ENCODE data around the gene DHRSX.
"Not testable (repeated sequence)": the region's sequence is repeated elsewhere in the genome, so short reads cannot be mapped to it uniquely, and the experiment has no call there.

The DHRSX gene

DNA sequence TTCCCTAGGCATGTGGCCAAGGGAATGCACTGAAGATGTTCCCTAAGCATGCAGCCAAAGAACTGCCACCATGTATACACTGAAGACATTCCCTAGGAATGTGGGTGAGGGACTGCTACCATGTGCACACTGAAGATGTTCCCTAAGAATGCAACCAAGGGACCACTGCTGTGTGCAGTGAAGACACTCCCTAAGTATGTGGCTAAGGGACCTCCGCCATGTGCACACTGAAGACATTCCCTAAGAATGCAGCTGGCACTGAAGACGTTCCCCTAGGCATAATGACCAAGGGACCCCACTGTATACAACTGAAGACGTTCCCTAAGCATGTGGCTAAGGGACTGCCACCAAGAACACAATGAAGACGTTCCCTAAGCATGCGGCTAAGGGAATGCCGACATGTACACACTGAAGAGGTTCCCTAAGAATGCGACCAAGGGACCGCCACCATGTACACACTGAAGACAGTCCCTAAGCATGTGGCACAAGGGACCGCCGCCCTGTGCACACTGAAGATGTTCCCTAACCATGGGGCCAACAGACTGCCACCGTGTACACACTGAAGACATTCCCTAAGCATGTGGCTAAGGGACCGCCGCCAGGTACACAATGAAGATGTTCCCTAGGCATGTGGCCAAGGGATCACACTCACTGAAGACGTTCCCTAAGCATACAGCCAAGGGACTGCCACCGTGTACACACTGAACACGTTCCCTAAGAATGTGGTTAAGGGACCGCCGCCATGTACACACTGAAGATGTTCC, 25.6 kb downstream of the DHRSX start:
- DNase-seq (ENCODE audit: low read depth in 2 of 2), result no peak

DNA sequence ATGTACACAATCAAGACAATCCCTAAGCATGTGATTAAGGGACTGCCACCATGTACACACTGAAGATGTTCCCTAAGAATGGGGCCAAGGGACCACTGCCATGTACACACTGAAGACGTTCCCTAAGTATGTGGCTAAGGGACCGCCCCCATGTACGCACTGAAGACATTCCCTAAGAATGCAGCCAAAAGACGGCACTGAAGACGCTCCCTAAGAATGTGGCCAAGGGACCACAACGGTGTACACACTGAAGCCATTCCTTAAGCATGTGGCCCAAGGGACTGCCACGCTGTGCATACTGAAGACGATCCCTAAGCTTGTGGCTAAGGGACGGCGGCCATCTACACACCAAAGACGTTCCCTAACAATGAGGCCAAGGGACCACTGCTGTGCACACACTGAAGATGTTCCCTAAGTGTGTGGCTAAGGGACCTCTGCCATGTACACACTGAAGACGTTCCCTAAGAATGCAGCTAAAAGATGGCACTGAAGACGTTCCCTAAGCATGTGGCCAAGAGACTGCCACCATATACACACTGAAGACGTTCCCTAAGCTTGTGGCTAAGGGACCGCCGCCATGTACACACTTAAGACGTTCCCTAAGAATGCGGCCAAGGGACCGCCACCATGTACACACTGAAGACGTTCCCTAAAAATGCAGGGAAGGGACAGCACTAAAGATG, 26.4 kb downstream of the DHRSX start:
- no peak for DNase-seq (ENCODE audit: low read depth in 2 of 2)

DNA sequence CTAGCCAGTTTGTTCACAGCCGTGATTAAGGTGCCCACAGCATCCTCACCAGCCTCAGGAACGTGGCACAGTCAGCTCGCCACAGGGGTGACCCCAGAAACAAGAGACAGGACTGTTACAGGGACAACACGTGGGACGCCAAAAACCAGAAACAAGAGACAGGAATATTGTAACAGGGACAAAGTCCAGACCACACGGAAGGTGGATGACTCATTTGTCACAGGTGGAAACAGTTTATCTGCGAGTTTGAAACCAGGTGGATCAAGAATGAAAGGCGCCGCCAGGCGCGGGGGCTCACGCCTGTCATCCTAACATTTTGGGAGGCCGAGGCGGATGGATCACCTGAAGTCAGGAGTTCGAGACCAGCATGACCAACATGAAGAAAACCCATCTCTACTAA, 27.7 kb downstream of the DHRSX start:
- not testable (repeated sequence) for DNase-seq (ENCODE audit: low read depth in 2 of 2)

DNA sequence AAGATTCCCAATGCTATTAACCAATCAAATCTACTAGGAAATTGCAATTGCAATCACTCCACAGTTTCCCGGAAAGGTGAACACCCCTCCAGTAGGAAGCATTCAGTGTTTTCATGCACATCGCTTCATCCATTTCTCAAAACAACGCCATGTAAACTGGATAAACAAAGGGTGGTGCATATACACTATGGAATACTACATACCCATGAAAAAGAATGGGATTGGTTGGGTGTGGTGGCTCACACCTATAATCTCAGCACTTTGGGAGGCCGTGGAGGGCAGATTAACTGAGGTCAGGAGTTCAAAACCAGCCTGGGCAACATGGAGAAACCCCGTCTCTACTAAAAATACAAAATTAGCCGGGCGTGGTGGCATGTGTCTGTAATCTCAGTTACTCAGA, 29.1 kb downstream of the DHRSX start:
- DNase-seq (ENCODE audit: low read depth in 2 of 2), result no peak

DNA sequence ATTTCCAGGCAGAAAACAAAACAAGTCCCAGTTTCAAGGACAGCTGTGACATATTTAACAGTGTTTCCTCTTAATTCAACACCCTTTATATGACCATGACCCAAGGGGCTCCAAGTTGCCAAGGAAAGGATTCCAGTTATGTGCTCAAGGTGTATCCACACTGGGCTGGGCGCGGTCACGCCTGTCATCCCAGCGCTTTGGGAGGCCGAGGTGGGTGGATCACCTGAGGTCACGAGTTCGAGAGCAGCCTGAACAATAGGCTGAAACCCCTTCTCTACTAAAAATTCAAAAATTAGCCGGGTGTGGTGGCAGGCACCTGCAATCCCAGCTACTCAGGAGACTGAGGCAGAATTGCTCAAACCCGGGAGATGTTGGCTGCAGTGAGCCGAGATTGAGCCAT, 29.6 kb downstream of the DHRSX start:
- not testable (repeated sequence) for DNase-seq (ENCODE audit: low read depth in 2 of 2)

DNA sequence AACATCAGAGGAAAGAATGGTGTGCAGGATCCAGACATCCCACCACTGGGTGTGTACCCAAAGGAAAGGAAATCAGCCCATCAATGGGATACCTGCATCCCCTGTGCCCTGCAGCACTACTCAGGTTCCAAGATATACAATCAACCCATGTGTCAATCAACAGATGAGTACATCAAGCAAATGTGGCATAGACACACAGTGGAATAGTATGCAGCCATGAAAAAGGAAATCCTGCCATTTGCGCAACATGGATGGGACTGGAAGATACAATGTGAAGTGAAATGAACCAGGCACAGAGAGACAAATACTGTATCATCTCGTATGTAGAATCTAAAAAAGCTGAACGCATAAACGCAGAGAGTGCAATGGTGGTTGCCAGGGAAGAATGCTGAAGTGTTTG, 30.9 kb downstream of the DHRSX start:
- not testable (repeated sequence) for DNase-seq (ENCODE audit: low read depth in 2 of 2)

DNA sequence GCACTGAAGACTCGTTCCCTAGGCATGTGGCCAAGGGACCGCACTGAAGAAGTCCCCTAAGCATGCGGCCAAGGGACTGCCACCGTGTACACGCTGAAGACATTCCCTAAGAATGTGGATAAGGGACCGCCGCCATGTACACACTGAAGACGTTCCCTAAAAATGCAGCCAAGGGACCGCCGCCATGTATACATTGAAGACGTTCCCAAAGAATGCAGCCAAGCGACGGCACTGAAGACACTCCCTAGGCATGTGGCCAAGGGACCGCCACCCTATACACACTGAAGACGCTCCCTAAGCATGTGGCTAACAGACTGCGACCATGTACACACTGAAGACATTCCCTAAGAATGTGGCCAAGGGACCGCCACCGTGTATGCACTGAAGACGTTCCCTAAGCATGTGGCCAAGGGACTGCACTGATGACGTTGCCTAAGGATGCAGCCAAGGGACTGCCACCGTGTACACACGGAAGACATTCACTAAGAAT, 31.5 kb downstream of the DHRSX start:
- no peak for DNase-seq (ENCODE audit: low read depth in 2 of 2)

DNA sequence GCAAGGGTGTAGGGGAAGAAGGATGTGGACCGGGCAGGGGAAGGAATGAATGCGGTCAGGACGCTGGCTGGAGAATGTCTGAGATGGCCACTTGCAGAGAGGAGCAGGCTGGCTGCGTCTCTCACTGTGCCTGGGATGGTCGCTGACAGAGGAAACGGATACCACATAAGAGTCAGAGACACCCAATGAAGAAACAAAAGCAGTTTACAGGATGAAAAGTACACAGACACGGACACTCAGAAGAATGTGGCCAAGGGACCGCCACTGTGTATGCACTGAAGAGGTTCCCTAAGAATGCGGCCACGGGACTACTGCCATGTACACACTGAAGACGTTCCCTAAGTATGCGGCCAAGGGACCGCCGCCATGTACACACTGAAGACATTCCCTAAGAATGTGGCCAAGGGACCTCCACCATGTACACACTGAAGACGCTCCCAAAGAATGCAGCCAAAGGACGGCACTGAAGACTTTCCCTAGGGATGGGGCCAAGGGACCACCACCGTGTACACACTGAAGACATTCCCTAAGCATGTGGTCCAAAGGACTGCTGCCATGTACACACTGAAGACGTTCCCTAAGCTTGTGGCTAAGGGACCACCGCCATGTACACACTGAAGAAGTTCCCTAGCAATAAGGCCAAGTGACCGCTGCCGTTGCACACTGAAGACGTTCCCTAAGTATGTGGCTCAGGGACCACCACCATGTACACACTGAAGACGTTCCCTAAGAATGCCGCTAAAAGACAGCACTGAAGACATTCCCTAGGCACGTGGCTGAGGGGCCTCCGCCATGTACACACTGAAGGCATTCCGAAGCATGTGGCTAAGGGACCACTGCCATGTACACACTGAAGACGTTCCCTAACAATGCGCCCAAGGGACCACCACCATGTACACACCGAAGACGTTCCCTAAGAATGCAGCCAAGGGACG, 32.2 kb downstream of the DHRSX start:
- no peak for DNase-seq (ENCODE audit: low read depth in 2 of 2)

DNA sequence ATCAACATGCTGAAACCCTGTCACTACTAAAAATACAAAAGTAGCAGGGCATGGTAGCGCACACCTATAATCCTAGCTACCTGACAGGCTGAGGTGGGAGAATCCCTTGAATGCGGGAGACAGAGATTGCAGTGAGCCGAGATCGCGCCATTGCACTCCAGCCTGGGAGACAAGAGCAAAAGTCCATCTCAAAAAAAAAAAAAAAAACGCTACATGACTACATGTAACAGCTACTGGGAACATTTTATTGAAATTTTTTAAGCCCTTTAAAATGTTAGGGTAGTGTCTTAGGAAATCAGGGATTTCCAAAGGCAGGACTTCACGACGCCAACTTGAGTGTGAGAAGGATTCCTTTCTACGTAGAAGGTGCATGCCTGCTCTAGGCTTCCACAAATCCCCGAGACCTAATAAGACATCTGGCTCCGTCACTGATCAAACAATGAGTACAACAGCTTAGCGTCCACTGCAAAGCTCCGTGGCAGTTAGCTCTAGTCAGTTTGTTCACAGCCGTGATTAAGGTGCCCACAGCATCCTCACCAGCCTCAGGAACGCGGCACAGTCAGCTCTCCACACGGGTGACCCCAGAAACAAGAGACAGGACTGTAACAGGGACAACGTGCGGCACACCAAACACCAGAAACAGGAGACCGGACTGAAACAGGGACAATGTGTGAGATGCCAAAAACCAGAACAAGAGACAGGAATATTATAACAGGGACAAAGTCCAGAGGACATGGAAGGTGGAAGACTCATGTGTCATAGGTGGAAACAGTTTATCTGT, 33.7 kb downstream of the DHRSX start:
- DNase-seq (ENCODE audit: low read depth in 2 of 2), result no peak

DNA sequence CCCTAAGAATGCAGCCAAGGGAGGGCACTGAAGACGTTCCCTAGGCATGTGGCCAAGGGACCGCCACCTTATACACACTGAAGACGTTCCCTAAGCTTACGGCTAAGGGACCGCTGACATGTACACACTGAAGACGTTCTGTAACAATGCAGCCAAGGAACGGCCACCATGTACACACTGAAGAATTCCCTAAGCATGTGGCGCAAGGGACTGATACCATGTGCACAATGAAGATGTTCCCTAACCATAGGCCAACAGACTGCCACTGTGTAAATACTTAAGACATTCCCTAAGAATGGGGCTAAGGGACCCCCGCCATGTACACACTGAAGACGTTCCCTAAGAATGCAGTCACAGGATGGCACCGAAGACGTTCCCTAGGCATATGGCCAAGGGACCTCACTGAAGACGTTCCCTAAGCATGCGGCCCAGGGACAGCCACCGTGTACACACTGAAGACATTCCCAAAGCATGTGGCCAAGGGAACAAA, 36.1 kb downstream of the DHRSX start:
- DNase-seq (ENCODE audit: low read depth in 2 of 2), result no peak

DNA sequence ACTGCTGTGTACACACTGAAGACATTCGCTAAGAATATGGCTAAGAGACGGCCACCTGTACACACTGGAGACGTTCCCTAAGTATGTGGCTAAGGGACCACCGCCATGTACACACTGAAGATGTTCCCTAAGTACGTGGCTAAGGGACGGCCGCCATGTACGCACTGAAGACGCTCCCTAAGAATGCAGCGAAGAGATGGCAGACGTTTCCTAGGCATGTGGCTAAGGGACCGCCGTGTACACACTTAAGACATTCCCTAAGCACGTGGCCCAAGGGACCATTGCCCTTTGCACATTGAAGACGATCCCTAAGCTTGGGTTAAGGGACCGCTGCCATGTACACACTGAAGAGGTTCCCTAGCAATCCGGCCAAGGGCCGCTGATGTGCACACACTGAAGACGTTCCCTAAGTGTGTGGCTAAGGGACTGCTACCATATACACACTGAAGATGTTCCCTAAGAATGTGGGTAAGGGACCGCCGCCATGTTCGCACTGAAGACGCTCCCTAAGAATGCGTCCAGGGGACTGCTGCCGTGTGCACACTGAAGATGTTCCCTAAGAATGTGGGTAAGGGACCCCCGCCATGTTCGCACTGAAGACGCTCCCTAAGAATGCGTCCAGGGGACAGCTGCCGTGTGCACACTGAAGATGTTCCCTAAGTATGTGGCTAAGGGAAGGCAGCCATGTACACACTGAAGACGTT, 36.7 kb downstream of the DHRSX start:
- no peak for DNase-seq (ENCODE audit: low read depth in 2 of 2)

DNA sequence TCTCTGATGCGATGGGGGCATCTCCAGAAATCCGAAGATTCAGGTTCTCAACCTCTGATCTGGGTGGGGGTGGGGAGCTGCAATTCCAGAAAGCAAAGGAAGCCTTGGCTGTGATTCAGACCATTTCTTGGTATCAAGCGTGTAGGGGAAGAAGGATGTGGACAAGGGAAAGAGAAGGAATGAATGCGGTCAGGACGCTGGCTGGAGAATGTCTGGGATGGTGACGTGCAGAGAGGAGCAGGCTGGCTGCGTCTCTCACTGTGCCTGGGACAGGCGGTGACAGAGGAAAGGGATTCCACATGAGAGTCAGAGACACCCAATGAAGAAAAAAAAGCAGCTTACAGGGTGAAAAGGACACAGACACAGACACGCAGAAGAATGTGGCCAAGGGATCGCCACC, 37.3 kb downstream of the DHRSX start:
- not testable (repeated sequence) for DNase-seq (ENCODE audit: low read depth in 2 of 2)

DNA sequence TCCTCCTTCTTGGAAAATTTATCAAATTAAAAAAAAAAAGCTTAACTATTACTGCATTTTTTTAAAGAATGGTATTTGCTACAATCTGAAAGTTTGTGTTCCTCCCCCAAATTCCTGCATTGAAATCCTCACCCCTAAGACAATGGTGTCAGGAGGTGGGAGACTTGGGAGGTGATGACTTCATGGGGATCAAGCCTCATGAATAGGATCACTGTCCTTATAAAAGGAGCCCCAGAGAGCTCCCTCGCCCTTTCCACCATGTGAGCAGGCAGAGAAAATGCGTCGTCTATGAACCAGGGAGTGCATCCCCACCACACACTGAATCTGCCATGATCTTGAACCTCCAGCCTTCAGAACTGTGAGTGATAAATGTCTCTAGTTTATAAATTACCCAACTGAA, 38.0 kb downstream of the DHRSX start:
- DNase-seq (ENCODE audit: low read depth in 2 of 2), result no peak

DNA sequence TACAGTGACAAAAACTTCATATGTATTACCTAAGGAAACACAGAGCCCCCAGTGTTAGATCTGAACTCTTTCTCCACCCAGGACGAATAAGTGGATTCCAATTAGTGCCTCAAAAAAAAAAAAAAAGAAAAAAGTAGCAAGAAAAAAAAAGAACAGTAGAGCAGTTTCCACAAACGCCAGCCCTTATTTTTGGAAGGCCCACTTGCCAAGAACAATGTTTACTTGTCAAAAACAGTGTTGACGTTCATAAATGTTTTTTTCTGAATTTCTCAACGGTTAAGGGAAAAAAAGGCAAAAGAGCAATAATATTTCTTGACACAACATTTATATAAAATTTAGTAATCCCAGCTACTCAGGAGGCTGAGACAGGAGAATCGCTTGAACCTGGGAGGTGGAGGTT, 38.7 kb downstream of the DHRSX start:
- no peak for DNase-seq (ENCODE audit: low read depth in 2 of 2)

DNA sequence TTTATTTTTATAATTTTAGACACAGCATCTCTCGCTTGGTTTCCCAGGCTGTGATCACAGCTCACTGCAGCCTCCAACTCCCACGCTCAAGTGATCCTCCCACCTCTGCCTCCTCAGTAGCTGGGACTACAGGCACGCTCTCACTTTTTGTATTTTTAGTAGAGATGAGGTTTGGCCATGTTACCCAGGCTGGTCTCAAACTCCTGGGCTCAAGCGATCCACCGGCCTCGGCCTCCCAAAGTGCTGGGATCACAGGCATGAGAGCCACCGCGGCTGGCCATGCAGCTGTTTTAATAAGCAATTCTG, 39.1 kb downstream of the DHRSX start:
- DNase-seq (ENCODE audit: low read depth in 2 of 2), result no peak

DNA sequence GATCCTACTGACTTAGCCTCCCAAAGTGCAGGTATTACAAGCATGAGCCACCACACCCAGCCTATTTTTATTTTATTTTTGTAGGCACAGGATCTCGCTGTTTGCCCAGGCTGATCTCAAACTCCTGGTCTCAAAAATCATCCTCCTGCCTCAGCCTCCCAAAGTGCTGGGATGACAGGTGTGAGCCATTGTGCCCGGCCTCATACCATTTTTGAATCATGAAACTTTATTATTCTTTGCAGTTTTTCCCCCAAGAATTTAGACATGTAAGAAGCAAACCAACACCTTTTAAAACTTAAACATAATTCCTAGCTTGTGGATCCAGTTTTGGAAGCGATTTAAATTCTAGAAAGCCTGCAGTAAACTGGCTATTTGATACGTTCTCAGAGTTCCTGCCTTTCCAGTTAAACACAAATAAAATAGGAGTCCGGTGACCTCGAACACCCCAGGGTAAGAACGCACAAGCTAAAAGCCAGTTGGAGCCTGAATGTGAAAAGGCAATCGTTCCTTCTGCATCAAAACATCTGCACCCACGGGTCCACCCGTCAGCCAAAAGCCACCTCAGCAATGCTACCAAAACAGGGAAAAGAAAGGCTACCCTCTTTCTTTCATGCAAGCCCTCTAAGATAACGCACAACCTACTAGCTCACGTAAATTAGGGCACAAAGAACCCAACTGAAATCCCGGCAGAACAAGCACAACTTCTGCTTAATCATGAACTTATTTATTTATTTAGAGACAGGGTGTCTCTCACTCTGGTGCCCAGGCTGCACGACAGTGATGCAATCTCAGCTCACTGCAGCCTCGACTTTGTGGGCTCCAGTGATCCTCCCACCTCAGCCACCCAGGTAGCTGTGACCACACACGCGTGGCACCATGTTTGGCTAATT, 39.7 kb downstream of the DHRSX start:
- not testable (repeated sequence) for DNase-seq (ENCODE audit: low read depth in 2 of 2)

DNA sequence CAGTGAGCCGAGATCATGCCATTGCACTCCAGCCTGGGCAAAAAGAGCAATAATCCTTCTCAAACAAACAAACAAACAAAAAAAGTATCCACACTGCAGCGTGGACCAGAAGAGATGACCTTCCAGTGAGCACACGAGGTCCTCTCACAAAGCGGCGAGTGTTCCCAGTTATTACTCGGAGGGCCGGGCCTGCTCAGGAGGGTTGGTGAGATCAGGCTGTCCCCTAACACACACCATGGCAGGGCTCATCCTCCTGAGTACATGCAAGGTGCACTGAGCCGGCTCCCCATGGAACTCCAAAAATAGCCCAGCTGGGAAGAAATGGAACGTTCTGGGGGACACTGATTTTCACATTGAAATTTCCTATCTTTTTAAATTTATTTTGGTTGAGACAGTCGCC, 40.7 kb downstream of the DHRSX start:
- DNase-seq (ENCODE audit: low read depth in 2 of 2), result not testable (repeated sequence)

DNA sequence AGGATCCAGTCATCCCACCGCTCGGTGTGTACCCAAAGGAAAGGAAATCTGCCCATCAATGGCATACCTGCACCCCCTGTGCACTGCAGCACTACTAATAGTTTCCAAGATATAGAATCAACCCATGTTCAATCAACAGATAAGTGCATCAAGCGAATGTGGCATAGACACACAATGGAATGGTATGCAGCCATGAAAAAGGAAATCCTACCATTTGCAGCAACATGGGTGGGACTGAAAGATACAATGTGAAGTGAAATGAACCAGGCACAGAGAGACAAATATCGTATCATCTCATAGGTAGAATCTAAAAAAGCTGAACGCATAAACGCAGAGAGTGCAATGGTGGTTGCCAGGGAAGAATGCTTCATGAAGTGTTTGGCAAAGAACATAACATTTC, 42.5 kb downstream of the DHRSX start:
- DNase-seq (ENCODE audit: low read depth in 2 of 2), result no peak

DNA sequence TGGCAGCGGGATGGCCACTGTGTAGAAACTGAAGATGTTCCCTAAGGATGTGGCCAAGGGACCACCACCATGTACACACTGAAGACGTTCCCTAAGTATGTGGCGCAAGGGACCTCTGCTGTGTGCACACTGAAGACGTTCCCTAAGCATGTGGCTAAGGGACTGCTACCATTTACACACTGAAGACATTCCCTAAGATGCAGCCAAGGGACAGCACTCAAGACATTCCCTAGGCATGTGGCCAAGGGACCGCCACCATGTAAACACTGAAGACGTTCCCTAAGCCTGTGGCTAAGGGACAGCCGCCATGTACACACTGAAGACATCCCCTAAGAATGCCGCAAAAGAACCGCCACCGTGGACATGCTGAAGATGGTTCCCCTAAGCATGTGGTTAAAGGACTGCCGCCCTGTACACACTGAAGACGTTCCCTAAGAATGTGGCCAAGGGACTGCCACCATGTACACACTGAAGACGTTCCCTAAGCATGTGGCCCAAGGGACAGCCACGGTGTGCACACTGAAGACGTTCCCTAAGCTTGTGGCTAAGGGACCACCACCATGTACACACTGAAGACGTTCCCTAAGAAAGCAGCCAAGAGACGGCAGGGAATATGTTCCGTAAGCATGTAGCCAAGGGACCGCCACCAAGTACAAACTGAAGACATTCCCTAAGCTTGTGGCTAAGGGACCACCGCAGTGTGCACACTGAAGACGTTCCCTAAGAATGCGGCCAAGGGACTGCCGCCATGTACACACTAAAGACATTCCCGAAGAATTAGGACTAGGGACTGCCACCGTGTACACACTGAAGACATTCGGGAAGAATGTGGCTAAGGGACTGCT, 43.3 kb downstream of the DHRSX start:
- no peak for DNase-seq (ENCODE audit: low read depth in 2 of 2)
